ENCODE data around the gene PTN. TPM values are rescaled to one million over a fixed set of nuclear protein-coding genes. Genes with fewer than 3 reads are reported as not detected.
"Not testable (repeated sequence)": the region's sequence is repeated elsewhere in the genome, so short reads cannot be mapped to it uniquely, and the experiment has no call there.

Gene PTN
- total RNA-seq, 1 donor from 2014 or later = 10.4 TPM

DNA sequence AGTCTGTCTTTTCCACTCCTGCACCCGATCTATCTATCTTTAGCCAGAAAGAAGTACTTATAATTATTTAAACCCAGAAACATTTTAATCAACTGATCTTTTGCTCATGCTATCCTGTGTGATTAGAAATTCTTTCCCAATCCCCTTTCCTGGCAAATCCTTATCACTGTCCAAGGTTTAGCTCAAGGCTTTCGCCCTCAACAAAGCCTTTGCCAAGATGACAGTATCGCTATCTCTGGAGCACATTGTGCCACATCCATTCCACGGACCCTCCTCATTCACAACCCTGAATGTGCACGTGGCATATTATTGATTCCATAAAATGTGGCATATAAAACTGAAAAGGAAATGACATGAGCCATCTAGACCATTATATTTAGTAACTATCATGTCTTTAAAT is 71.3 kb downstream of the PTN start:
- TF ChIP-seq CTCF (IDR thresholded peaks at IDR 0.05; ENCODE audit: insufficient read depth, low read length, poor library complexity, severe bottlenecking) = no peak

GRCh38 chr7:137269240-137269639 is 74.3 kb downstream of the PTN start:
- no peak for TF ChIP-seq CTCF (IDR thresholded peaks at IDR 0.05; ENCODE audit: insufficient read depth, low read length, poor library complexity, severe bottlenecking)

More for the DNA sequence above, 71.3 kb downstream of the PTN start:
- H3K4me3 ChIP-seq (ENCODE audit: low read depth, low read length) = no peak overlapping the region
- H3K36me3 ChIP-seq (ENCODE audit: control insufficient read depth, insufficient read depth, low read length) = no peaks in the 10 kb centered on the region
- no peak for DNase-seq (ENCODE audit: low read depth)
- H3K27me3 ChIP-seq (ENCODE audit: control insufficient read depth, insufficient read depth, low read length) = no peaks in the 10 kb centered on the region

GRCh38 chr7:137268001-137268865 is 75.3 kb downstream of the PTN start:
- not testable (repeated sequence) for DNase-seq (ENCODE audit: low read depth); H3K4me3 ChIP-seq (ENCODE audit: low read depth, low read length); H3K36me3 ChIP-seq (ENCODE audit: control insufficient read depth, insufficient read depth, low read length); H3K27me3 ChIP-seq (ENCODE audit: control insufficient read depth, insufficient read depth, low read length)

More at GRCh38 chr7:137269240-137269639, 74.3 kb downstream of the PTN start:
- no peak for DNase-seq (ENCODE audit: low read depth)
- no peak overlapping the region for H3K4me3 ChIP-seq (ENCODE audit: low read depth, low read length)
- H3K36me3 ChIP-seq (ENCODE audit: control insufficient read depth, insufficient read depth, low read length) = no peaks in the 10 kb centered on the region
- no peaks in the 10 kb centered on the region for H3K27me3 ChIP-seq (ENCODE audit: control insufficient read depth, insufficient read depth, low read length)

- H3K36me3 ChIP-seq (ENCODE audit: control insufficient read depth, insufficient read depth, low read length) = no peaks in the 10 kb centered on the region
- DNase-seq (ENCODE audit: low read depth) = no peak
- H3K4me3 ChIP-seq (ENCODE audit: low read depth, low read length) = no peak overlapping the region
- TF ChIP-seq CTCF (IDR thresholded peaks at IDR 0.05; ENCODE audit: insufficient read depth, low read length, poor library complexity, severe bottlenecking) = no peak
- no peaks in the 10 kb centered on the region for H3K27me3 ChIP-seq (ENCODE audit: control insufficient read depth, insufficient read depth, low read length)
Observed at GRCh38 chr7:137266764-137267163, 76.8 kb downstream of the PTN start.

DNA sequence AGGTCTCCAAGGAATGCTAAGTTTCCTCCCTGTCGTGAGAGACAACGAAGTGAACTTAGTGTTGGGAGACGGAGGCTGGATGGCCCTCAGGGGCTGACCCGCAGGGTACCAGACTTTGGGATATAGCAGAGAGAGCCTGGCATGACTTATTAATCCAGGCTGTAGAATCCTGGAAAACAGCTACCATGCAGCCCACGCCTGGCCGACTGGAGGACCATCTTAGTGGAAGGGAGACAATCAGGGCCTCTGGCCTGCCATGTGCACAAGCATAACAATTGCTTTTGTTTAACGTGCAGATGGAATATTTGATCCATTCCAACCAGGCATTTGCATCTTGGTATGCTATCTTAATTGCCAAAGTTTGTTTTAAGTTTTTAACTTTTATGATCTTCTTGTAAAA is 78.1 kb downstream of the PTN start:
- H3K27me3 ChIP-seq (ENCODE audit: control insufficient read depth, insufficient read depth, low read length); DNase-seq (ENCODE audit: low read depth); H3K4me3 ChIP-seq (ENCODE audit: low read depth, low read length); H3K36me3 ChIP-seq (ENCODE audit: control insufficient read depth, insufficient read depth, low read length): not testable (repeated sequence)

DNA sequence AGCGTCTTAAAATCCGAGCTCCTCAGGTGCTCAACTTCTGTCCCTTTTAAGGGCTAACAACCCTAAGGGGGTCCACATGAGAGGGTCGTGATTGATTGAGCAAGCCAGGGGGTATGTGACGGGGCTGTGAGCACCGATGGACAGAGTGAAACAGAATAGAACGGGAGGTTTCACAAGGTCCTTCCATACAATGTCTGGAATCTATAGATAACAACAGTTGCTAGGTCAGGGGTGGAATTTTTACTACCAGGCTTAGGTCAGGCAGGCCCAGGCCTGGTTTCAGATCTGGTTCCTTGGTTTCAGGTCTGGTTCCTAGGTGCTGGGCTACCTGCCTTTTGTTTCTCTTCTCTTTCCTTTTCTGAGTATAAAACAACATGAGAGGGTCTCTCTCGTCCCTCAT is 80.9 kb downstream of the PTN start:
- no peaks in the 10 kb centered on the region for H3K36me3 ChIP-seq (ENCODE audit: control insufficient read depth, insufficient read depth, low read length)
- H3K4me3 ChIP-seq (ENCODE audit: low read depth, low read length) = no peak overlapping the region
- no peak for TF ChIP-seq CTCF (IDR thresholded peaks at IDR 0.05; ENCODE audit: insufficient read depth, low read length, poor library complexity, severe bottlenecking)
- H3K27me3 ChIP-seq (ENCODE audit: control insufficient read depth, insufficient read depth, low read length) = no peaks in the 10 kb centered on the region
- no peak for DNase-seq (ENCODE audit: low read depth)

GRCh38 chr7:137258552-137258951 is 85.0 kb downstream of the PTN start:
- Histone ChIP-seq H3K27me3 (ENCODE audit: control insufficient read depth, insufficient read depth, low read length) (no peaks in the 10 kb centered on the region), H3K4me3 (ENCODE audit: low read depth, low read length) (no peak overlapping the region), H3K36me3 (ENCODE audit: control insufficient read depth, insufficient read depth, low read length) (no peaks in the 10 kb centered on the region)
- no peak for DNase-seq (ENCODE audit: low read depth)
- TF ChIP-seq CTCF (IDR thresholded peaks at IDR 0.05; ENCODE audit: insufficient read depth, low read length, poor library complexity, severe bottlenecking) = no peak

All from kidney epithelial cell (primary cell).